Measurements from ENCODE around the gene PTPRZ1.

PTPRZ1 gene

GRCh38 chr7:121966935-121967332 lies 94.0 kb downstream of the PTPRZ1 start:
- no peaks in the 10 kb centered on the region for H3K36me3 ChIP-seq (ENCODE audit: control insufficient read depth in 2 of 2, insufficient read depth in 1 of 2, low read length in 2 of 2)

GRCh38 chr7:121985476-121986030 lies 112.6 kb downstream of the PTPRZ1 start:
- no peaks in the 10 kb centered on the region for H3K36me3 ChIP-seq (ENCODE audit: control insufficient read depth in 2 of 2, insufficient read depth in 1 of 2, low read length in 2 of 2)
- ChIA-PET CTCF (interaction anchor here (0.6 to 2.8 kb wide), 3 partner anchors 9 to 66 kb away, joined by 3 to 30 read pairs (median 7); no protein-coding TSS in a partner anchor), POLR2A (no interaction called here)
- H3K4me3 ChIP-seq (ENCODE audit: low read depth, low read length) = no peak overlapping the region
- no peaks in the 10 kb centered on the region; the same call in 1 of the 2 replicates for H3K4me1 ChIP-seq (ENCODE audit: control insufficient read depth, insufficient read depth, low read length)
- H3K9me3 ChIP-seq (ENCODE audit: control insufficient read depth, insufficient read depth, low read depth, low read length) = no peaks in the 10 kb centered on the region
- H3K27ac ChIP-seq (ENCODE audit: extremely low read depth, low read depth, low read length) = no peak overlapping the region
- no peak for TF ChIP-seq ZNF830 (tag by site-specific recombination; IDR thresholded peaks at IDR 0.05; ENCODE audit: low read depth)
- TF ChIP-seq ZNF555 (tag by site-specific recombination; conservative IDR thresholded peaks at IDR 0.05) = no peak
- TF ChIP-seq ZNF19 (tag by site-specific recombination; IDR thresholded peaks at IDR 0.05; ENCODE audit: low read depth) = no peak
- TF ChIP-seq, protein P1, sequence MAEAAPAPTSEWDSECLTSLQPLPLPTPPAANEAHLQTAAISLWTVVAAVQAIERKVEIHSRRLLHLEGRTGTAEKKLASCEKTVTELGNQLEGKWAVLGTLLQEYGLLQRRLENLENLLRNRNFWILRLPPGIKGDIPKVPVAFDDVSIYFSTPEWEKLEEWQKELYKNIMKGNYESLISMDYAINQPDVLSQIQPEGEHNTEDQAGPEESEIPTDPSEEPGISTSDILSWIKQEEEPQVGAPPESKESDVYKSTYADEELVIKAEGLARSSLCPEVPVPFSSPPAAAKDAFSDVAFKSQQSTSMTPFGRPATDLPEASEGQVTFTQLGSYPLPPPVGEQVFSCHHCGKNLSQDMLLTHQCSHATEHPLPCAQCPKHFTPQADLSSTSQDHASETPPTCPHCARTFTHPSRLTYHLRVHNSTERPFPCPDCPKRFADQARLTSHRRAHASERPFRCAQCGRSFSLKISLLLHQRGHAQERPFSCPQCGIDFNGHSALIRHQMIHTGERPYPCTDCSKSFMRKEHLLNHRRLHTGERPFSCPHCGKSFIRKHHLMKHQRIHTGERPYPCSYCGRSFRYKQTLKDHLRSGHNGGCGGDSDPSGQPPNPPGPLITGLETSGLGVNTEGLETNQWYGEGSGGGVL (tag by site-specific recombination; IDR thresholded peaks at IDR 0.05) = no peak
- TF ChIP-seq ZNF677 (tag by site-specific recombination; IDR thresholded peaks at IDR 0.05) = no peak
- no peak for TF ChIP-seq GLIS2 (tag by site-specific recombination; IDR thresholded peaks at IDR 0.05)
- TF ChIP-seq, protein P2, sequence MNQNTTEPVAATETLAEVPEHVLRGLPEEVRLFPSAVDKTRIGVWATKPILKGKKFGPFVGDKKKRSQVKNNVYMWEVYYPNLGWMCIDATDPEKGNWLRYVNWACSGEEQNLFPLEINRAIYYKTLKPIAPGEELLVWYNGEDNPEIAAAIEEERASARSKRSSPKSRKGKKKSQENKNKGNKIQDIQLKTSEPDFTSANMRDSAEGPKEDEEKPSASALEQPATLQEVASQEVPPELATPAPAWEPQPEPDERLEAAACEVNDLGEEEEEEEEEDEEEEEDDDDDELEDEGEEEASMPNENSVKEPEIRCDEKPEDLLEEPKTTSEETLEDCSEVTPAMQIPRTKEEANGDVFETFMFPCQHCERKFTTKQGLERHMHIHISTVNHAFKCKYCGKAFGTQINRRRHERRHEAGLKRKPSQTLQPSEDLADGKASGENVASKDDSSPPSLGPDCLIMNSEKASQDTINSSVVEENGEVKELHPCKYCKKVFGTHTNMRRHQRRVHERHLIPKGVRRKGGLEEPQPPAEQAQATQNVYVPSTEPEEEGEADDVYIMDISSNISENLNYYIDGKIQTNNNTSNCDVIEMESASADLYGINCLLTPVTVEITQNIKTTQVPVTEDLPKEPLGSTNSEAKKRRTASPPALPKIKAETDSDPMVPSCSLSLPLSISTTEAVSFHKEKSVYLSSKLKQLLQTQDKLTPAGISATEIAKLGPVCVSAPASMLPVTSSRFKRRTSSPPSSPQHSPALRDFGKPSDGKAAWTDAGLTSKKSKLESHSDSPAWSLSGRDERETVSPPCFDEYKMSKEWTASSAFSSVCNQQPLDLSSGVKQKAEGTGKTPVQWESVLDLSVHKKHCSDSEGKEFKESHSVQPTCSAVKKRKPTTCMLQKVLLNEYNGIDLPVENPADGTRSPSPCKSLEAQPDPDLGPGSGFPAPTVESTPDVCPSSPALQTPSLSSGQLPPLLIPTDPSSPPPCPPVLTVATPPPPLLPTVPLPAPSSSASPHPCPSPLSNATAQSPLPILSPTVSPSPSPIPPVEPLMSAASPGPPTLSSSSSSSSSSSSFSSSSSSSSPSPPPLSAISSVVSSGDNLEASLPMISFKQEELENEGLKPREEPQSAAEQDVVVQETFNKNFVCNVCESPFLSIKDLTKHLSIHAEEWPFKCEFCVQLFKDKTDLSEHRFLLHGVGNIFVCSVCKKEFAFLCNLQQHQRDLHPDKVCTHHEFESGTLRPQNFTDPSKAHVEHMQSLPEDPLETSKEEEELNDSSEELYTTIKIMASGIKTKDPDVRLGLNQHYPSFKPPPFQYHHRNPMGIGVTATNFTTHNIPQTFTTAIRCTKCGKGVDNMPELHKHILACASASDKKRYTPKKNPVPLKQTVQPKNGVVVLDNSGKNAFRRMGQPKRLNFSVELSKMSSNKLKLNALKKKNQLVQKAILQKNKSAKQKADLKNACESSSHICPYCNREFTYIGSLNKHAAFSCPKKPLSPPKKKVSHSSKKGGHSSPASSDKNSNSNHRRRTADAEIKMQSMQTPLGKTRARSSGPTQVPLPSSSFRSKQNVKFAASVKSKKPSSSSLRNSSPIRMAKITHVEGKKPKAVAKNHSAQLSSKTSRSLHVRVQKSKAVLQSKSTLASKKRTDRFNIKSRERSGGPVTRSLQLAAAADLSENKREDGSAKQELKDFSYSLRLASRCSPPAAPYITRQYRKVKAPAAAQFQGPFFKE (tag by site-specific recombination; IDR thresholded peaks at IDR 0.05; ENCODE audit: borderline replicate concordance) = no peak
- no peak for TF ChIP-seq ZNF133 (tag by site-specific recombination; IDR thresholded peaks at IDR 0.05)
- TF ChIP-seq SCRT1 (tag by site-specific recombination; IDR thresholded peaks at IDR 0.05; ENCODE audit: borderline replicate concordance) = no peak
- no peak for TF ChIP-seq ZNF2 (tag by site-specific recombination; IDR thresholded peaks at IDR 0.05)
- no peak for TF ChIP-seq ZNF660 (tag by site-specific recombination; IDR thresholded peaks at IDR 0.05)

More at GRCh38 chr7:121966935-121967332, 94.0 kb downstream of the PTPRZ1 start:
- no peak for TF ChIP-seq ZNF138 (tag by site-specific recombination; IDR thresholded peaks at IDR 0.05; ENCODE audit: borderline replicate concordance)
- TF ChIP-seq ZNF274 (IDR thresholded peaks at IDR 0.05; ENCODE audit: low read length) = no peak
- TF ChIP-seq ZNF274 (tag by site-specific recombination; IDR thresholded peaks at IDR 0.05; ENCODE audit: borderline replicate concordance) = no peak
- TF ChIP-seq ZNF132 (tag by site-specific recombination; IDR thresholded peaks at IDR 0.05; ENCODE audit: borderline replicate concordance) = no peak
- no peak for TF ChIP-seq SP2 (tag by site-specific recombination; IDR thresholded peaks at IDR 0.05)
- no peak for TF ChIP-seq ZNF514 (tag by site-specific recombination; IDR thresholded peaks at IDR 0.05)
- no peak for TF ChIP-seq MZF1 (tag by site-specific recombination; IDR thresholded peaks at IDR 0.05; ENCODE audit: borderline replicate concordance)
- TF ChIP-seq KLF7 (tag by site-specific recombination; IDR thresholded peaks at IDR 0.05; ENCODE audit: borderline replicate concordance) = no peak
- no peak for TF ChIP-seq ZNF843 (tag by site-specific recombination; IDR thresholded peaks at IDR 0.05)
- TF ChIP-seq HOXD13 (CRISPR knock-in tag; IDR thresholded peaks at IDR 0.05; ENCODE audit: borderline replicate concordance) = no peak
- no peak for TF ChIP-seq ZBTB20 (tag by site-specific recombination; IDR thresholded peaks at IDR 0.05)
- TF ChIP-seq WT1 (tag by site-specific recombination; IDR thresholded peaks at IDR 0.05) = no peak
- CTCF ChIA-PET = interaction anchor here (1.2 kb wide), 1 partner anchor 28 kb away, joined by 3 read pairs; no protein-coding TSS in a partner anchor
- Histone ChIP-seq H3K27ac (ENCODE audit: extremely low read depth, low read depth, low read length) (no peak overlapping the region), H3K9me3 (ENCODE audit: control insufficient read depth, insufficient read depth, low read depth, low read length) (no peaks in the 10 kb centered on the region), H3K4me3 (ENCODE audit: low read depth, low read length) (no peak overlapping the region), H3K4me1 (ENCODE audit: control insufficient read depth, insufficient read depth, low read length) (no peaks in the 10 kb centered on the region)
- POLR2A ChIA-PET = no interaction called here
